ENCODE results near the gene ZNF438. TPM values are rescaled to one million over a fixed set of nuclear protein-coding genes. Genes with fewer than 3 reads are reported as not detected.

ZNF438 gene
- total RNA-seq, 1 donor = 4.3 TPM

DNA sequence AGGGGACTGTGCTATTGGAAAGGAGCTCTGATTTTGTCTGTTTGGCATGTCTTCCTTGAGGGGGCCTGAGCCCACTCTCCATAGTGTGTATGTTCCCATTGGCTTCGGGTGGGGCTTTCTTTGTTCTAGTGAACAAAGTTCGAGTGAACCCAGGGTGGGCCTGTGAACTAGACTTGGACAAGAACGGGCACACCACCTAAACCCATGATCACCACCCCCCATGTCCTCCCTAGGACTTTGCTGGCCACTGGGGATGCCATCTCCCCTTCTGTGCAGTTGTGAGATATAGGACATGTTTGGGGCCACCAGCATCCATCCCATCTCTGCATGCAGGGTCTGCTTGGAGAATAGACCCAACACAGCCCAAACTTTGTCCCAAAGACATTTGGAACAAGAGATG lies 206.6 kb downstream of the ZNF438 start:
- Histone ChIP-seq H3K9me3 (ENCODE audit: low read depth, low read length) (no peaks in the 10 kb centered on the region), H3K27me3 (ENCODE audit: insufficient read depth, low read length) (no peaks in the 10 kb centered on the region), H3K27ac (ENCODE audit: low read depth, low read length) (no peak overlapping the region), H3K4me1 (ENCODE audit: insufficient read depth, low read length) (peaks cover 14% of the 10 kb centered on the region), H3K4me2 (ENCODE audit: insufficient read depth, low read length) (no peak overlapping the region), H3K36me3 (ENCODE audit: insufficient read depth, low read length) (no peaks in the 10 kb centered on the region), H4K20me1 (ENCODE audit: insufficient read depth, low read length) (no peaks in the 10 kb centered on the region), H2AFZ (ENCODE audit: low read length) (no peak overlapping the region), H3K4me3 (ENCODE audit: insufficient read depth, low read length) (no peak overlapping the region), H3K79me2 (ENCODE audit: insufficient read depth, low read length) (no peaks in the 10 kb centered on the region)
- DNase-seq (ENCODE audit: insufficient read length, low spot score, missing footprints) = no peak
- TF ChIP-seq, protein P1, sequence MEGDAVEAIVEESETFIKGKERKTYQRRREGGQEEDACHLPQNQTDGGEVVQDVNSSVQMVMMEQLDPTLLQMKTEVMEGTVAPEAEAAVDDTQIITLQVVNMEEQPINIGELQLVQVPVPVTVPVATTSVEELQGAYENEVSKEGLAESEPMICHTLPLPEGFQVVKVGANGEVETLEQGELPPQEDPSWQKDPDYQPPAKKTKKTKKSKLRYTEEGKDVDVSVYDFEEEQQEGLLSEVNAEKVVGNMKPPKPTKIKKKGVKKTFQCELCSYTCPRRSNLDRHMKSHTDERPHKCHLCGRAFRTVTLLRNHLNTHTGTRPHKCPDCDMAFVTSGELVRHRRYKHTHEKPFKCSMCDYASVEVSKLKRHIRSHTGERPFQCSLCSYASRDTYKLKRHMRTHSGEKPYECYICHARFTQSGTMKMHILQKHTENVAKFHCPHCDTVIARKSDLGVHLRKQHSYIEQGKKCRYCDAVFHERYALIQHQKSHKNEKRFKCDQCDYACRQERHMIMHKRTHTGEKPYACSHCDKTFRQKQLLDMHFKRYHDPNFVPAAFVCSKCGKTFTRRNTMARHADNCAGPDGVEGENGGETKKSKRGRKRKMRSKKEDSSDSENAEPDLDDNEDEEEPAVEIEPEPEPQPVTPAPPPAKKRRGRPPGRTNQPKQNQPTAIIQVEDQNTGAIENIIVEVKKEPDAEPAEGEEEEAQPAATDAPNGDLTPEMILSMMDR (IDR thresholded peaks at IDR 0.05; ENCODE audit: extremely low read depth, low read depth, low read length) = no peak

- TF ChIP-seq, protein P1 (IDR thresholded peaks at IDR 0.05; ENCODE audit: extremely low read depth, low read depth, low read length) = no peak
- H4K20me1 ChIP-seq (ENCODE audit: insufficient read depth, low read length) = no peaks in the 10 kb centered on the region
- no peak overlapping the region for H3K27ac ChIP-seq (ENCODE audit: low read depth, low read length)
- DNase-seq (ENCODE audit: insufficient read length, low spot score, missing footprints) = no peak
- no peak overlapping the region for H2AFZ ChIP-seq (ENCODE audit: low read length)
- H3K4me1 ChIP-seq (ENCODE audit: insufficient read depth, low read length) = peaks cover 25% of the 10 kb centered on the region
- no peaks in the 10 kb centered on the region for H3K36me3 ChIP-seq (ENCODE audit: insufficient read depth, low read length)
- H3K9me3 ChIP-seq (ENCODE audit: low read depth, low read length) = no peaks in the 10 kb centered on the region
- no peaks in the 10 kb centered on the region for H3K27me3 ChIP-seq (ENCODE audit: insufficient read depth, low read length)
- no peak overlapping the region for H3K4me3 ChIP-seq (ENCODE audit: insufficient read depth, low read length)
- H3K79me2 ChIP-seq (ENCODE audit: insufficient read depth, low read length) = no peaks in the 10 kb centered on the region
- no peak overlapping the region for H3K4me2 ChIP-seq (ENCODE audit: insufficient read depth, low read length)
Observed at GRCh38 chr10:30823651-30824050, 208.0 kb downstream of the ZNF438 start.

GRCh38 chr10:30822693-30823465 lies 208.8 kb downstream of the ZNF438 start:
- no peak for DNase-seq (ENCODE audit: insufficient read length, low spot score, missing footprints)
- Histone ChIP-seq H3K36me3 (ENCODE audit: insufficient read depth, low read length) (no peaks in the 10 kb centered on the region), H2AFZ (ENCODE audit: low read length) (no peak overlapping the region), H3K4me1 (ENCODE audit: insufficient read depth, low read length) (peaks cover 28% of the 10 kb centered on the region), H3K27ac (ENCODE audit: low read depth, low read length) (no peak overlapping the region), H4K20me1 (ENCODE audit: insufficient read depth, low read length) (no peaks in the 10 kb centered on the region), H3K79me2 (ENCODE audit: insufficient read depth, low read length) (no peaks in the 10 kb centered on the region), H3K4me2 (ENCODE audit: insufficient read depth, low read length) (no peak overlapping the region), H3K27me3 (ENCODE audit: insufficient read depth, low read length) (no peaks in the 10 kb centered on the region), H3K4me3 (ENCODE audit: insufficient read depth, low read length) (no peak overlapping the region), H3K9me3 (ENCODE audit: low read depth, low read length) (no peaks in the 10 kb centered on the region)
- TF ChIP-seq, protein P1 (IDR thresholded peaks at IDR 0.05; ENCODE audit: extremely low read depth, low read depth, low read length) = no peak

GRCh38 chr10:30821994-30822692 lies 209.5 kb downstream of the ZNF438 start:
- Histone ChIP-seq H3K36me3 (ENCODE audit: insufficient read depth, low read length) (no peaks in the 10 kb centered on the region), H3K27ac (ENCODE audit: low read depth, low read length) (no peak overlapping the region), H4K20me1 (ENCODE audit: insufficient read depth, low read length) (no peaks in the 10 kb centered on the region), H3K4me2 (ENCODE audit: insufficient read depth, low read length) (no peak overlapping the region), H3K4me1 (ENCODE audit: insufficient read depth, low read length) (peaks cover 26% of the 10 kb centered on the region), H3K79me2 (ENCODE audit: insufficient read depth, low read length) (no peaks in the 10 kb centered on the region), H3K9me3 (ENCODE audit: low read depth, low read length) (no peaks in the 10 kb centered on the region), H3K27me3 (ENCODE audit: insufficient read depth, low read length) (no peaks in the 10 kb centered on the region), H2AFZ (ENCODE audit: low read length) (no peak overlapping the region), H3K4me3 (ENCODE audit: insufficient read depth, low read length) (no peak overlapping the region)
- TF ChIP-seq, protein P1 (IDR thresholded peaks at IDR 0.05; ENCODE audit: extremely low read depth, low read depth, low read length) = no peak
- DNase-seq (ENCODE audit: insufficient read length, low spot score, missing footprints) = no peak

All from osteoblast (primary cell).